Measurements from ENCODE around the gene GNB1. TPM values are rescaled to one million over a fixed set of nuclear protein-coding genes. Genes with fewer than 3 reads are reported as not detected.

GNB1 gene
- total and polyA plus RNA-seq, 12 donors, result 79.6 to 482 (median 163) TPM

DNA sequence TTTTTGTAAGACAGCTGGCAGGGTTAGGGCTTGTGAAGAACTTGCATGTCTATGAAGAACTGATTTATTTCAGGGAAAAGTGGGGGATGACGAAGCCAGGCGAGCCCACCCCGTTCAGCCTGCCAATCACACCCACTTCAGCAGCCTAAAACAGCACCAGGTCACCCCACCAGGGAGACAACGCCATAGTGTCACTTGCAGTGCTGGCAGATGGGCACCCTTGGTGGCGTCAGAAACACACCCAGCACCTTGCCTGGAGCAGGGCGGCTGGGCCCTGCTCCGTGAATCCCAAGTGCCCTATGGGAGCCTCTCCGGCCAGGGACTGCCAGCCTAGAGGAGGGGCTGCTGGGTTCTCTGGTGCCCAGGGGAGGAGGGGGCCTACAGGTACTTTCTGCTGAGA is 107.6 kb downstream of the GNB1 start:
- 76 to 83% (median 82%) methylated on average over 7 to 8 of the region's 8 CpGs for WGBS, 4 donors
- intact Hi-C loops (cut with DNase I), result loop anchor here in 1 of 2 donors (10.0 kb wide), 1 partner anchor 121 kb away; no protein-coding TSS in a partner anchor

DNA sequence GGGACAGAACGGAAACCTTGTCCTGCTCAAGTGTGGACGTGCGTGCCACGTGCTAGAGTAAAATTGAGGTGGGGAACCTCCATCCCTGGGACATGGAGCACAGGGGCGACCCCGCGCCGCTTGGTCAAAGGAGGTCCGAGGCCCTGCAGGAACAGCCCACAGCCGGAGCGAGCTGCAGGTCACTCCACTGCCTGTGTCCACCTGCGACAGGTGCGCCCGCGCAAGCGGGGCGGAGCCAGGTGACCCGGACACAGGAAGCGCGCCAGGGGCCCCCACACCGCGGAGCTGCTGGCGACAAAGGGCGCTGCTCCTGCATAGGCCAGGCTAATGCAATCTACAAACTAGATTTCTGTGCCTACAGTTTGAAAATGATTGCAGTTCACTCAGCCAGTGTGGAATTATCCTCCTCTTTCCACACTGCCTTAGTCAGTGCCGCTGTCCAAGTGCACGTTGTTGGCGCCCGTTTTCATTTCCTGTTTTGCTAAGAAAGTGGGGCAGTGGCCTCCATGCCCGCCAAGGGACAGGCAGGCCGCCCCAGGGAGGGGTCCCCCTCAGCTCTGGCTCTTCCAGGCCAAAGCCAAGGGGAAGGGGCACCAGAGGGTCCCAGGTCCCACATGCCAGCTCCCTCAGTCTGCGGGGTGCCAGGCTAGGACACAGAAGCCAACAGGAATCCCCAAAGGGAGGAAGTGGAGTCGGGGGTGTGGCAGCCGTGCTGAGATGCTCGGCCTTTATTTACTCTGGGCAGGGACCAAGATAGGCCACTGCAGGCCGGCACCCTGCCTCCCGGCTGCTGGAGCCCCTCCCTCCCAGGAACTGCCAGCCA is 108.3 kb downstream of the GNB1 start:
- H3K9me3 ChIP-seq (replicated peaks in 1 of 3), result no peaks in the 10 kb centered on the region
- peak overlapping the region in 2 of 4 donors; percentile 7 to 28 for H3K4me3 ChIP-seq
- H3K36me3 ChIP-seq (replicated peaks in 1 of 2), result peaks cover 0 to 29% of the 10 kb centered on the region in 2 donors
- intact Hi-C loops (cut with DNase I), result loop anchor here in 1 of 2 donors (10.0 kb wide), 1 partner anchor 122 kb away; no protein-coding TSS in a partner anchor
- peak in 1 of 2 donors; percentile 31 for TF ChIP-seq POLR2A (IDR thresholded peaks at IDR 0.05)
- TF ChIP-seq, protein P1, sequence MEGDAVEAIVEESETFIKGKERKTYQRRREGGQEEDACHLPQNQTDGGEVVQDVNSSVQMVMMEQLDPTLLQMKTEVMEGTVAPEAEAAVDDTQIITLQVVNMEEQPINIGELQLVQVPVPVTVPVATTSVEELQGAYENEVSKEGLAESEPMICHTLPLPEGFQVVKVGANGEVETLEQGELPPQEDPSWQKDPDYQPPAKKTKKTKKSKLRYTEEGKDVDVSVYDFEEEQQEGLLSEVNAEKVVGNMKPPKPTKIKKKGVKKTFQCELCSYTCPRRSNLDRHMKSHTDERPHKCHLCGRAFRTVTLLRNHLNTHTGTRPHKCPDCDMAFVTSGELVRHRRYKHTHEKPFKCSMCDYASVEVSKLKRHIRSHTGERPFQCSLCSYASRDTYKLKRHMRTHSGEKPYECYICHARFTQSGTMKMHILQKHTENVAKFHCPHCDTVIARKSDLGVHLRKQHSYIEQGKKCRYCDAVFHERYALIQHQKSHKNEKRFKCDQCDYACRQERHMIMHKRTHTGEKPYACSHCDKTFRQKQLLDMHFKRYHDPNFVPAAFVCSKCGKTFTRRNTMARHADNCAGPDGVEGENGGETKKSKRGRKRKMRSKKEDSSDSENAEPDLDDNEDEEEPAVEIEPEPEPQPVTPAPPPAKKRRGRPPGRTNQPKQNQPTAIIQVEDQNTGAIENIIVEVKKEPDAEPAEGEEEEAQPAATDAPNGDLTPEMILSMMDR (IDR thresholded peaks at IDR 0.05), result no peak
- peak in 6 of 7 donors; percentile 47 to 80 (median 69) for DNase-seq
- H3K27me3 ChIP-seq, result no peaks in the 10 kb centered on the region
- peaks cover 49 to 50% of the 10 kb centered on the region in 2 donors for H3K4me1 ChIP-seq (replicated peaks in 1 of 2)
- 2% methylated on average over 19 to 36 of the region's 36 CpGs for WGBS, 4 donors
- peak overlapping the region in 4 of 5 donors; percentile 52 to 98 (median 96) for H3K27ac ChIP-seq

More for the DNA sequence above, 107.6 kb downstream of the GNB1 start:
- Histone ChIP-seq H3K27me3 (no peaks in the 10 kb centered on the region), H3K9me3 (replicated peaks in 1 of 3) (no peaks in the 10 kb centered on the region), H3K27ac (peak overlapping the region in 4 of 5 donors; percentile 45 to 97 (median 74)), H3K4me1 (replicated peaks in 1 of 2) (peaks cover 49 to 50% of the 10 kb centered on the region in 2 donors), H3K36me3 (replicated peaks in 1 of 2) (peaks cover 0 to 37% of the 10 kb centered on the region in 2 donors), H3K4me3 (no peak overlapping the region)
- TF ChIP-seq, protein P1 (IDR thresholded peaks at IDR 0.05), result no peak
- no peak for TF ChIP-seq POLR2A (IDR thresholded peaks at IDR 0.05)
- no peak for DNase-seq

DNA sequence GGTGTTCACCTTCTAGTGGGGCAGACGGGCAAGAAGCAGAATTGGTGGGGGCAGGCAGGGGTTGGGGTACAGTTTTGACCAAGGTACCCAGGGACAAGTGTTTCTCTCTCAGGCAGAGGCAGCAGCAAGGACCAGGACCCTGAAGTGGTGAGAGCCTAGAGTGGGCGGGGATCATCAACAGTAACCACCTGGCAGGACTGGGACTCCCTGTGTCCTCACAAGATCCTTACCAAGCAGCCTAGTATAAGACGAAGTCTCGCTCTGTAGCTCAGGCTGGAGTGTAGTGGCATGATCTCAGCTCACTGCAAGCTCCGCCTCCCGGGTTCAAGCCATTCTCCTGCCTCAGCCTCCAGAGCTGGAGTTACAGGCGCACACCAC is 109.4 kb downstream of the GNB1 start:
- H3K27ac ChIP-seq, result peak overlapping the region; percentile 16 to 98 (median 95)
- 63 to 87% (median 74%) methylated on average over 3 to 7 of the region's 7 CpGs for WGBS, 4 donors
- no peaks in the 10 kb centered on the region for H3K9me3 ChIP-seq (replicated peaks in 1 of 3)
- no peaks in the 10 kb centered on the region for H3K27me3 ChIP-seq
- no peak for DNase-seq
- no peak overlapping the region for H3K4me3 ChIP-seq
- TF ChIP-seq, protein P1 (IDR thresholded peaks at IDR 0.05), result no peak
- no peak for TF ChIP-seq POLR2A (IDR thresholded peaks at IDR 0.05)
- H3K36me3 ChIP-seq (replicated peaks in 1 of 2), result peaks cover 0 to 19% of the 10 kb centered on the region in 2 donors
- H3K4me1 ChIP-seq (replicated peaks in 1 of 2), result peaks cover 55 to 60% of the 10 kb centered on the region in 2 donors
- intact Hi-C loops (cut with DNase I), result loop anchor here in 1 of 2 donors (10.0 kb wide), 1 partner anchor 123 kb away; no protein-coding TSS in a partner anchor

Measured in adrenal gland (tissue), 12 donors.